GM12878 (cell line): ENCODE data around the gene PTGIS. TPM values are rescaled to one million over a fixed set of nuclear protein-coding genes. Genes with fewer than 3 reads are reported as not detected.

Experiments
- ATAC-seq: fragments of 200-7000 bp; cut with Tn5 transposase; 3 replicates; pipeline ENCODE4 v1.9.1; 2020; ENCODE audit warnings: mild to moderate bottlenecking, moderate library complexity
- BruUV-seq: library from RNA; stranded (reverse); fragments of 400-500 nt; replicated peaks from 2 replicates; lab custom pipeline; 2021; lab: Mats Ljungman, UMichigan
- CTCF ChIA-PET: fragments of 300-600 bp; sonication (Branson Sonifier 250); formaldehyde crosslinking; extraction: SDS; loops from one replicate; lab custom pipeline; 2021; ENCODE audit warnings: inconsistent platforms; lab: Yijun Ruan, JAX
- POLR2A ChIA-PET: fragments of 350-600 bp; formaldehyde crosslinking; extraction: SDS; loops from one replicate; lab custom pipeline; 2021; ENCODE audit warnings: inconsistent platforms; lab: Charles Lee
- RAD21 ChIA-PET: fragments of 300-600 bp; sonication (Branson Sonifier 250); formaldehyde crosslinking; loops from one replicate; lab custom pipeline; 2023; ENCODE audit warnings: antibody characterized with exemption; ENCODE audit not compliant: unreplicated experiment; lab: Charles Lee
- SMC1A ChIA-PET: fragments of 300-600 bp; sonication (Branson Sonifier 250); formaldehyde crosslinking; loops from one replicate; lab custom pipeline; 2023; ENCODE audit not compliant: unreplicated experiment, uncharacterized antibody; lab: Charles Lee
- DNase-seq: peaks from one replicate; pipeline ENCODE4 v3.0.0-alpha.2; 2011; ENCODE audit warnings: low read depth, low spot score
- FAIRE-seq: peaks from 3 replicates; lab custom pipeline; 2011; peaks lifted over from hg19 to GRCh38; lab: Jason Lieb, UNC
- H2AFZ ChIP-seq: 2 replicates; pipeline ENCODE4 v1.6.0; 2011; ENCODE audit warnings: low read depth, low read length, control low read depth; ENCODE audit not compliant: control insufficient read depth
- H3K27ac ChIP-seq: 2 replicates; pipeline ENCODE4 v1.5.1; 2011; ENCODE audit warnings: control low read depth; ENCODE audit not compliant: control insufficient read depth, insufficient read depth
- H3K27me3 ChIP-seq, 2 experiments: replicated peaks in 1 of 2; 2 replicates each; pipeline versions ENCODE4 v1.6.0 to v1.6.1; 2011; ENCODE audit warnings: low read length in 1 of 2; ENCODE audit not compliant: control insufficient read depth in 2 of 2, insufficient read depth in 2 of 2
- H3K36me3 ChIP-seq, 2 experiments: 2 replicates each; pipeline ENCODE4 v1.5.1; 2011; ENCODE audit warnings: low read length in 1 of 2; ENCODE audit not compliant: control insufficient read depth in 2 of 2, insufficient read depth in 2 of 2
- H3K4me1 ChIP-seq: 2 replicates; pipeline ENCODE4 v1.6.1; 2011; ENCODE audit warnings: mild to moderate bottlenecking, low read length, moderate library complexity, mixed read lengths; ENCODE audit not compliant: control insufficient read depth, insufficient read depth
- H3K4me2 ChIP-seq: 2 replicates; pipeline ENCODE4 v1.6.0; 2011; ENCODE audit warnings: control low read depth; ENCODE audit not compliant: control insufficient read depth, insufficient read depth
- H3K4me3 ChIP-seq: fragments of 200-600 bp; sonication (generic); 2 replicates; pipeline ENCODE4 v1.5.1; 2016
- H3K79me2 ChIP-seq: 2 replicates; pipeline ENCODE4 v1.6.0; 2011; ENCODE audit warnings: low read length; ENCODE audit not compliant: control insufficient read depth, insufficient read depth
- H3K9ac ChIP-seq: 2 replicates; pipeline ENCODE4 v1.8.0; 2011; ENCODE audit warnings: low read length, control low read depth, mixed read lengths; ENCODE audit not compliant: control insufficient read depth, insufficient read depth
- H3K9me3 ChIP-seq: replicated peaks from 3 replicates; pipeline ENCODE4 v1.5.1; 2011; ENCODE audit warnings: mild to moderate bottlenecking, low read length; ENCODE audit not compliant: control insufficient read depth, insufficient read depth
- H4K20me1 ChIP-seq: 2 replicates; pipeline ENCODE4 v1.6.0; 2011; ENCODE audit not compliant: control insufficient read depth, insufficient read depth
- IRF4 ChIP-seq: IDR thresholded peaks from 2 replicates; pipeline ENCODE4 v1.6.1; 2011; ENCODE audit warnings: low read depth, low read length
- MEF2A ChIP-seq: IDR thresholded peaks from 2 replicates; pipeline ENCODE4 v1.6.1; 2011; ENCODE audit warnings: low read depth, mild to moderate bottlenecking, low read length, moderate library complexity; ENCODE audit not compliant: insufficient read depth
- NFYA ChIP-seq: IDR thresholded peaks from 2 replicates; pipeline ENCODE4 v1.6.1; 2011; ENCODE audit warnings: low read depth, mild to moderate bottlenecking, low read length, improper control_type of control experiment, borderline replicate concordance
- SUPT20H ChIP-seq: IDR thresholded peaks from 2 replicates; pipeline ENCODE4 v1.6.1; 2011; ENCODE audit warnings: low read depth, mild to moderate bottlenecking, low read length, moderate library complexity, borderline replicate concordance; ENCODE audit not compliant: control insufficient read depth
- ZBTB40 ChIP-seq: fragments of 450-650 bp; IDR thresholded peaks from 2 replicates; pipeline ENCODE4 v1.6.1; 2016; ENCODE audit warnings: mild to moderate bottlenecking, moderate library complexity, borderline replicate concordance
- WGBS: methylation state at CpG from one replicate; pipeline ENCODE4 v1.1.6; 2016; ENCODE audit warnings: low lambda C conversion rate; ENCODE audit not compliant: insufficient replicate concordance, insufficient coverage; ENCODE audit errors: missing lambda C conversion rate; 5-methylcytosine and 5-hydroxymethylcytosine counted together
- in situ Hi-C: fragments of 300-500 bp; cut with MboI; formaldehyde crosslinking; loops from 9 replicates; pipeline ENCODE4 v1.14.3; 2018; ENCODE audit warnings: mixed read lengths
- intact Hi-C: fragments of 100-400 bp; cut with micrococcal nuclease; formaldehyde crosslinking; loops from one replicate; pipeline ENCODE4 v1.14.2; 2022; ENCODE audit not compliant: unreplicated experiment
- polyA plus RNA-seq, 11 experiments: library from polyadenylated mRNA; depleted of rRNA in 4 of 11; unstranded in 6 of 11; stranded (reverse) in 5 of 11; fragments of >200 nt; fragmentation: Nextera tagmentation in 4 of 11; fragmentation: Illumina TruSeq in 1 of 11; extraction: Ambion mirVana in 4 of 11; extraction: Trizol in 1 of 11; gene quantifications; 1 replicate in 1 of 11; 2 replicates in 10 of 11; pipeline versions ENCODE4 v1.2.1 to v1.2.3, GENCODE V29; 2011 to 2016; ENCODE audit warnings: inconsistent platforms in 2 of 11, missing spikeins in 2 of 11, low read depth in 1 of 11
- total RNA-seq, 4 experiments: library from RNA; depleted of rRNA in 3 of 4; stranded (reverse); fragments of >200 nt in 3 of 4; fragmentation: Illumina TruSeq in 1 of 4; extraction: Trizol in 1 of 4; gene quantifications; 2 replicates each; pipeline versions ENCODE4 v1.2.1 to v1.2.3, GENCODE V29; 2013 to 2021

Gene PTGIS
- total and polyA plus RNA-seq, 10 of the 15 experiments (the other 5 are each of a cell fraction or from before 2014, with no cell fraction given) = 0.10 TPM; not detected in 9

- no peak for DNase-seq
- peaks cover 21% of the 10 kb centered on the region for H3K4me1 ChIP-seq
- no peak overlapping the region for H3K9ac ChIP-seq
- ChIA-PET CTCF (interaction anchor here (1.8 to 2.7 kb wide), 2 partner anchors 11 to 13 kb away, joined by 4 to 11 read pairs; no protein-coding TSS in a partner anchor), SMC1A (interaction anchor here (1.8 kb wide), 1 partner anchor 11 kb away, joined by 5 read pairs; no protein-coding TSS in a partner anchor)
- no peak for ATAC-seq
- no peak overlapping the region for H2AFZ ChIP-seq
- no peak for TF ChIP-seq IRF4
- no peak for TF ChIP-seq MEF2A
- TF ChIP-seq ZBTB40 = no peak
- no peak for TF ChIP-seq NFYA
- no peak for TF ChIP-seq SUPT20H
- TF ChIP-seq, all 136 proteins: peak for 0
- Histone ChIP-seq H3K79me2 (no peaks in the 10 kb centered on the region), H3K4me3 (no peak overlapping the region), H3K27me3 (no peaks in the 10 kb centered on the region; a peak in 1 of 4 replicates), H3K27ac (no peak overlapping the region), H4K20me1 (no peaks in the 10 kb centered on the region), H3K36me3 (no peaks in the 10 kb centered on the region), H3K4me2 (no peak overlapping the region), H3K9me3 (peaks cover 6% of the 10 kb centered on the region; the same call in 2 of the 3 replicates)
- WGBS = 99% methylated on average over 4 of the region's 4 CpGs
- RAD21 ChIA-PET = no interaction called here
- intact Hi-C loops (no loop called here), in situ Hi-C loops (no loop called here)
- FAIRE-seq = no peak
- no TSS peak for BruUV-seq
- POLR2A ChIA-PET = interaction anchor here (0.6 kb wide), 1 partner anchor 330 kb away, joined by 4 read pairs; no protein-coding TSS in a partner anchor
These were observed 30.0 kb upstream of the PTGIS start for GRCh38 chr20:49597825-49598395.
